GM12878 (cell line): ENCODE results near the gene DGAT2. TPM values are rescaled to one million over a fixed set of nuclear protein-coding genes. Genes with fewer than 3 reads are reported as not detected.

Source experiments
- ATAC-seq: fragments of 200-7000 bp; cut with Tn5 transposase; 3 replicates; pipeline ENCODE4 v1.9.1; 2020; ENCODE audit warnings: mild to moderate bottlenecking, moderate library complexity
- BruUV-seq: library from RNA; stranded (reverse); fragments of 400-500 nt; replicated peaks from 2 replicates; lab custom pipeline; 2021; lab: Mats Ljungman, UMichigan
- CTCF ChIA-PET: fragments of 300-600 bp; sonication (Branson Sonifier 250); formaldehyde crosslinking; extraction: SDS; loops from one replicate; lab custom pipeline; 2021; ENCODE audit warnings: inconsistent platforms; lab: Yijun Ruan, JAX
- POLR2A ChIA-PET: fragments of 350-600 bp; formaldehyde crosslinking; extraction: SDS; loops from one replicate; lab custom pipeline; 2021; ENCODE audit warnings: inconsistent platforms; lab: Charles Lee
- RAD21 ChIA-PET: fragments of 300-600 bp; sonication (Branson Sonifier 250); formaldehyde crosslinking; loops from one replicate; lab custom pipeline; 2023; ENCODE audit warnings: antibody characterized with exemption; ENCODE audit not compliant: unreplicated experiment; lab: Charles Lee
- SMC1A ChIA-PET: fragments of 300-600 bp; sonication (Branson Sonifier 250); formaldehyde crosslinking; loops from one replicate; lab custom pipeline; 2023; ENCODE audit not compliant: unreplicated experiment, uncharacterized antibody; lab: Charles Lee
- DNase-seq: peaks from one replicate; pipeline ENCODE4 v3.0.0-alpha.2; 2011; ENCODE audit warnings: low read depth, low spot score
- FAIRE-seq: peaks from 3 replicates; lab custom pipeline; 2011; peaks lifted over from hg19 to GRCh38; lab: Jason Lieb, UNC
- H2AFZ ChIP-seq: 2 replicates; pipeline ENCODE4 v1.6.0; 2011; ENCODE audit warnings: low read depth, low read length, control low read depth; ENCODE audit not compliant: control insufficient read depth
- H3K27ac ChIP-seq: 2 replicates; pipeline ENCODE4 v1.5.1; 2011; ENCODE audit warnings: control low read depth; ENCODE audit not compliant: control insufficient read depth, insufficient read depth
- H3K27me3 ChIP-seq, 2 experiments: replicated peaks in 1 of 2; 2 replicates each; pipeline versions ENCODE4 v1.6.0 to v1.6.1; 2011; ENCODE audit warnings: low read length in 1 of 2; ENCODE audit not compliant: control insufficient read depth in 2 of 2, insufficient read depth in 2 of 2
- H3K36me3 ChIP-seq, 2 experiments: 2 replicates each; pipeline ENCODE4 v1.5.1; 2011; ENCODE audit warnings: low read length in 1 of 2; ENCODE audit not compliant: control insufficient read depth in 2 of 2, insufficient read depth in 2 of 2
- H3K4me1 ChIP-seq: 2 replicates; pipeline ENCODE4 v1.6.1; 2011; ENCODE audit warnings: mild to moderate bottlenecking, low read length, moderate library complexity, mixed read lengths; ENCODE audit not compliant: control insufficient read depth, insufficient read depth
- H3K4me2 ChIP-seq: 2 replicates; pipeline ENCODE4 v1.6.0; 2011; ENCODE audit warnings: control low read depth; ENCODE audit not compliant: control insufficient read depth, insufficient read depth
- H3K4me3 ChIP-seq: fragments of 200-600 bp; sonication (generic); 2 replicates; pipeline ENCODE4 v1.5.1; 2016
- H3K79me2 ChIP-seq: 2 replicates; pipeline ENCODE4 v1.6.0; 2011; ENCODE audit warnings: low read length; ENCODE audit not compliant: control insufficient read depth, insufficient read depth
- H3K9ac ChIP-seq: 2 replicates; pipeline ENCODE4 v1.8.0; 2011; ENCODE audit warnings: low read length, control low read depth, mixed read lengths; ENCODE audit not compliant: control insufficient read depth, insufficient read depth
- H3K9me3 ChIP-seq: replicated peaks from 3 replicates; pipeline ENCODE4 v1.5.1; 2011; ENCODE audit warnings: mild to moderate bottlenecking, low read length; ENCODE audit not compliant: control insufficient read depth, insufficient read depth
- H4K20me1 ChIP-seq: 2 replicates; pipeline ENCODE4 v1.6.0; 2011; ENCODE audit not compliant: control insufficient read depth, insufficient read depth
- ASH2L ChIP-seq: fragments of 300-600, 200-600 bp; sonication (generic); IDR thresholded peaks from 2 replicates; pipeline ENCODE4 v1.6.1; 2017; ENCODE audit warnings: low read depth, mild to moderate bottlenecking, borderline replicate concordance
- E2F8 ChIP-seq: fragments of 450-650 bp; IDR thresholded peaks from 2 replicates; pipeline ENCODE4 v1.6.1; 2018; ENCODE audit warnings: mild to moderate bottlenecking, low read depth, moderate library complexity; ENCODE audit not compliant: partially characterized antibody
- ETV6 ChIP-seq, 2 experiments: fragments of 450-650 bp in 1 of 2; IDR thresholded peaks in 1 of 2; conservative IDR thresholded peaks in 1 of 2; 2 replicates each; pipeline ENCODE4 v1.6.1; 2014; ENCODE audit warnings: antibody characterized with exemption in 1 of 2, borderline replicate concordance in 1 of 2, low read depth in 1 of 2, mild to moderate bottlenecking in 1 of 2, moderate library complexity in 1 of 2
- EZH2 ChIP-seq: IDR thresholded peaks from 2 replicates; pipeline ENCODE4 v1.6.1; 2012; ENCODE audit warnings: low read depth, mild to moderate bottlenecking, control low read depth, inconsistent platforms, low read length, borderline replicate concordance; ENCODE audit not compliant: control insufficient read depth
- IKZF2 ChIP-seq, 2 experiments: fragments of 450-650 bp; IDR thresholded peaks; 2 replicates each; pipeline ENCODE4 v1.6.1; 2017; ENCODE audit warnings: mild to moderate bottlenecking in 2 of 2, moderate library complexity in 2 of 2
- JUND ChIP-seq: IDR thresholded peaks from 2 replicates; pipeline ENCODE4 v1.6.1; 2012; ENCODE audit warnings: low read depth, mild to moderate bottlenecking, low read length, improper control_type of control experiment, moderate library complexity
- MXI1 ChIP-seq: fragments of 150-350 bp; IDR thresholded peaks from 2 replicates; pipeline ENCODE4 v1.6.1; 2011; ENCODE audit warnings: low read depth, mild to moderate bottlenecking, inconsistent platforms, low read length, improper control_type of control experiment
- RAD51 ChIP-seq: fragments of 450-650 bp; IDR thresholded peaks from 2 replicates; pipeline ENCODE4 v1.6.1; 2016; ENCODE audit warnings: moderate library complexity, mild to moderate bottlenecking, inconsistent platforms
- RUNX3 ChIP-seq: IDR thresholded peaks from 2 replicates; pipeline ENCODE4 v1.6.1; 2012; ENCODE audit warnings: low read length, inconsistent platforms
- SP1 ChIP-seq: IDR thresholded peaks from one replicate; pipeline ENCODE4 v1.6.1; 2011; ENCODE audit warnings: low read depth, low read length
- ZBTB4 ChIP-seq: fragments of 450-650 bp; formaldehyde crosslinking; IDR thresholded peaks from 2 replicates; pipeline ENCODE4 v1.4.0; 2022; ENCODE audit warnings: mild to moderate bottlenecking, moderate library complexity
- WGBS: methylation state at CpG from one replicate; pipeline ENCODE4 v1.1.6; 2016; ENCODE audit warnings: low lambda C conversion rate; ENCODE audit not compliant: insufficient replicate concordance, insufficient coverage; ENCODE audit errors: missing lambda C conversion rate; 5-methylcytosine and 5-hydroxymethylcytosine counted together
- in situ Hi-C: fragments of 300-500 bp; cut with MboI; formaldehyde crosslinking; loops from 9 replicates; pipeline ENCODE4 v1.14.3; 2018; ENCODE audit warnings: mixed read lengths
- intact Hi-C: fragments of 100-400 bp; cut with micrococcal nuclease; formaldehyde crosslinking; loops from one replicate; pipeline ENCODE4 v1.14.2; 2022; ENCODE audit not compliant: unreplicated experiment
- polyA plus RNA-seq, 11 experiments: library from polyadenylated mRNA; depleted of rRNA in 4 of 11; unstranded in 6 of 11; stranded (reverse) in 5 of 11; fragments of >200 nt; fragmentation: Nextera tagmentation in 4 of 11; fragmentation: Illumina TruSeq in 1 of 11; extraction: Ambion mirVana in 4 of 11; extraction: Trizol in 1 of 11; gene quantifications; 1 replicate in 1 of 11; 2 replicates in 10 of 11; pipeline versions ENCODE4 v1.2.1 to v1.2.3, GENCODE V29; 2011 to 2016; ENCODE audit warnings: inconsistent platforms in 2 of 11, missing spikeins in 2 of 11, low read depth in 1 of 11
- total RNA-seq, 4 experiments: library from RNA; depleted of rRNA in 3 of 4; stranded (reverse); fragments of >200 nt in 3 of 4; fragmentation: Illumina TruSeq in 1 of 4; extraction: Trizol in 1 of 4; gene quantifications; 2 replicates each; pipeline versions ENCODE4 v1.2.1 to v1.2.3, GENCODE V29; 2013 to 2021
- TF ChIP-seq, protein P1 (sequence below): fragments of 450-650 bp; IDR thresholded peaks from 2 replicates; pipeline ENCODE4 v1.6.1; 2016; ENCODE audit warnings: mild to moderate bottlenecking
- TF ChIP-seq, protein P2 (sequence below): IDR thresholded peaks from 2 replicates; pipeline ENCODE4 v1.6.1; 2012; ENCODE audit warnings: low read depth, low read length, improper control_type of control experiment

The DGAT2 gene
- total and polyA plus RNA-seq, 10 of the 15 experiments (the other 5 are each of a cell fraction or from before 2014, with no cell fraction given), result 5.1 to 25.9 (median 17.6) TPM

DNA sequence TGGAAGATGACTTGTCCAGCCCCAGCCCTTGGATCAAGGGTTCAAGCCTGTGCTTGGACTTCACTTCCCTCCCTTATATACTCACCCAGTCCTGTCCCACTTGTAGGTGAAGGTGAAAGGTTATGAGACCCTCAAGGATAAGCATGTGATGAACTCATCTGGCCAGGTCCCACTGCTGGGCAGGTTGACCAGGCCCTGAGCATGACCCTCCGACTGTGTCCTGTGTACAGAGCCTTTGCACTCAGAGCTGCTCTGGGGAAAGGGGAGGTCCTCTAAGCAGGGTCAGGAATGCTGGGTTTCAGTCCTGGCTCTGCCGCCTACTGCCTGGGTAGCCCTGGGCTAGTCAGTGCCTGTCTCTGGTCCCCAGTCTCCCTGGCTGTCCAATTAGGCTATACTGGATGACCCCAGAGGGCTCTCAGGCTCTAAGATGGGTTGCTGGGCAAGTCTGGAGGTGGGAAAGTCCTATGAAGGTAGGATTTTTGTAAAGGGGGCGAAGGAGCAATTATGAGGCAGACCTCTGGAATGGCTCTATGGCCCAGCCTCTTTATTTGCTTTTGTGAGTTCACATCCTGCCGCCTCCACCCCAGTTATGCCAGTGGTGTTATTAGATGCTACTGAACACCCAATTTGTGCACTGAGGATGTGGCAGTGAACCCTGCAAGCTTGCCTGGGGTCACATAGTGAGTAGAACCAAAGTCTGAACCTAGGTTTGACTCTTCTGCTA, 14.1 kb downstream of the DGAT2 start:
- Histone ChIP-seq H3K27ac (no peak overlapping the region), H3K9ac (no peak overlapping the region), H4K20me1 (no peaks in the 10 kb centered on the region), H3K79me2 (no peaks in the 10 kb centered on the region), H3K4me1 (peaks cover 3% of the 10 kb centered on the region; the same call in 1 of the 2 replicates), H3K9me3 (no peaks in the 10 kb centered on the region), H2AFZ (no peak overlapping the region), H3K36me3 (no peaks in the 10 kb centered on the region; a peak in 2 of 4 replicates), H3K4me2 (no peak overlapping the region), H3K27me3 (no peaks in the 10 kb centered on the region), H3K4me3 (no peak overlapping the region)
- ChIA-PET POLR2A (no interaction called here), SMC1A (no interaction called here), CTCF (no interaction called here), RAD21 (no interaction called here)
- intact Hi-C loops, result no loop called here
- BruUV-seq, result no TSS peak
- in situ Hi-C loops, result no loop called here
- FAIRE-seq (no peak), DNase-seq (no peak), ATAC-seq (no peak)
- TF ChIP-seq RAD51, result no peak
- TF ChIP-seq, protein P1, sequence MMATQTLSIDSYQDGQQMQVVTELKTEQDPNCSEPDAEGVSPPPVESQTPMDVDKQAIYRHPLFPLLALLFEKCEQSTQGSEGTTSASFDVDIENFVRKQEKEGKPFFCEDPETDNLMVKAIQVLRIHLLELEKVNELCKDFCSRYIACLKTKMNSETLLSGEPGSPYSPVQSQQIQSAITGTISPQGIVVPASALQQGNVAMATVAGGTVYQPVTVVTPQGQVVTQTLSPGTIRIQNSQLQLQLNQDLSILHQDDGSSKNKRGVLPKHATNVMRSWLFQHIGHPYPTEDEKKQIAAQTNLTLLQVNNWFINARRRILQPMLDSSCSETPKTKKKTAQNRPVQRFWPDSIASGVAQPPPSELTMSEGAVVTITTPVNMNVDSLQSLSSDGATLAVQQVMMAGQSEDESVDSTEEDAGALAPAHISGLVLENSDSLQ, result no peak
- TF ChIP-seq IKZF2 (IDR thresholded peaks at IDR 0.05), result no peak
- TF ChIP-seq, protein P2, sequence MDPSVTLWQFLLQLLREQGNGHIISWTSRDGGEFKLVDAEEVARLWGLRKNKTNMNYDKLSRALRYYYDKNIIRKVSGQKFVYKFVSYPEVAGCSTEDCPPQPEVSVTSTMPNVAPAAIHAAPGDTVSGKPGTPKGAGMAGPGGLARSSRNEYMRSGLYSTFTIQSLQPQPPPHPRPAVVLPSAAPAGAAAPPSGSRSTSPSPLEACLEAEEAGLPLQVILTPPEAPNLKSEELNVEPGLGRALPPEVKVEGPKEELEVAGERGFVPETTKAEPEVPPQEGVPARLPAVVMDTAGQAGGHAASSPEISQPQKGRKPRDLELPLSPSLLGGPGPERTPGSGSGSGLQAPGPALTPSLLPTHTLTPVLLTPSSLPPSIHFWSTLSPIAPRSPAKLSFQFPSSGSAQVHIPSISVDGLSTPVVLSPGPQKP, result no peak
- no peak for TF ChIP-seq JUND
- TF ChIP-seq E2F8, result no peak
- no peak for TF ChIP-seq SP1
- no peak for TF ChIP-seq EZH2
- no peak for TF ChIP-seq ETV6 (conservative IDR thresholded peaks at IDR 0.05 in 1 of 2, IDR thresholded peaks at IDR 0.05 in 1 of 2; ENCODE audit: borderline replicate concordance in 1 of 2, low read depth in 1 of 2)
- no peak for TF ChIP-seq ZBTB4 (CRISPR knock-in tag)
- no peak for TF ChIP-seq ASH2L
- TF ChIP-seq MXI1, result no peak
- TF ChIP-seq RUNX3, result no peak
- WGBS, result 95% methylated on average over 4 of the region's 4 CpGs
